SH-SY5Y (cell line): ENCODE results near the gene SLC39A7.

ENCODE experiments used
- GATA2 ChIP-seq: IDR thresholded peaks from 2 replicates; pipeline ENCODE4 v1.6.1; 2011; ENCODE audit warnings: mild to moderate bottlenecking, low read depth, low read length
- GATA3 ChIP-seq: IDR thresholded peaks from 2 replicates; pipeline ENCODE4 v1.6.1; 2011; ENCODE audit warnings: low read depth, mild to moderate bottlenecking, low read length, moderate library complexity

- no peak for TF ChIP-seq GATA2
- TF ChIP-seq GATA3, result no peak
Measured at GRCh38 chr6:33215271-33216116, 14.8 kb downstream of the SLC39A7 start.
